ENCODE measurements around the gene PCSK1. TPM values are rescaled to one million over a fixed set of nuclear protein-coding genes. Genes with fewer than 3 reads are reported as not detected.

PCSK1 gene
- total RNA-seq, 1 experiment from 2014 or later = not detected

GRCh38 chr5:96455789-96456188, 22.7 kb upstream of the PCSK1 start:
- Histone ChIP-seq H3K9me3 (ENCODE audit: control insufficient read depth in 1 of 2, insufficient read depth in 1 of 2, low read depth in 1 of 2, low read length in 2 of 2) (no peaks in the 10 kb centered on the region), H3K4me1 (ENCODE audit: control insufficient read depth in 1 of 2, insufficient read depth in 2 of 2, low read length in 2 of 2) (no peaks in the 10 kb centered on the region), H3K79me2 (ENCODE audit: insufficient read depth, low read length) (no peaks in the 10 kb centered on the region), H3K36me3 (ENCODE audit: control insufficient read depth in 1 of 2, insufficient read depth in 2 of 2, low read length in 2 of 2) (no peaks in the 10 kb centered on the region), H2AFZ (ENCODE audit: low read depth, low read length, poor library complexity, severe bottlenecking) (no peak overlapping the region), H3K9ac (ENCODE audit: low read length) (no peak overlapping the region), H3K9me2 (ENCODE audit: insufficient read depth) (no peaks in the 10 kb centered on the region), H4K20me1 (ENCODE audit: insufficient read depth) (no peaks in the 10 kb centered on the region; the same call in 1 of the 2 replicates), H3K27ac (ENCODE audit: low read depth, low read length) (no peak overlapping the region), H3K4me2 (ENCODE audit: low read length) (no peak overlapping the region), H3K27me3 (ENCODE audit: insufficient read depth, low read length) (no peaks in the 10 kb centered on the region), H3K4me3 (replicated peaks in 1 of 2; ENCODE audit: low read depth in 1 of 2, low read length in 2 of 2) (no peak overlapping the region)
- CTCF ChIA-PET = no interaction called here
- BruUV-seq (replicated peaks) = no TSS peak
- DNase-seq (ENCODE audit: low read depth, low spot score) = no peak
- POLR2A ChIA-PET = no interaction called here
- TF ChIP-seq SRF (IDR thresholded peaks at IDR 0.05; ENCODE audit: low read depth) (no peak), ZFX (IDR thresholded peaks at IDR 0.05) (no peak), CEBPB (IDR thresholded peaks at IDR 0.05; ENCODE audit: low read depth) (no peak), RAD21 (IDR thresholded peaks at IDR 0.05; ENCODE audit: low read depth) (no peak)
- no peak for ATAC-seq
- RAD21 ChIA-PET (ENCODE audit: low non-redundant PET in 1 of 2, low total read pairs in 2 of 2, uncharacterized antibody in 2 of 2, unreplicated experiment in 2 of 2) = no interaction called here
- intact Hi-C loops (cut with micrococcal nuclease) = no loop called here

- RAD21 ChIA-PET (ENCODE audit: low non-redundant PET in 1 of 2, low total read pairs in 2 of 2, uncharacterized antibody in 2 of 2, unreplicated experiment in 2 of 2) = no interaction called here
- TF ChIP-seq RAD21 (IDR thresholded peaks at IDR 0.05; ENCODE audit: low read depth) (no peak), SP1 (IDR thresholded peaks at IDR 0.05; ENCODE audit: low read depth) (no peak), EGR1 (IDR thresholded peaks at IDR 0.05; ENCODE audit: low read depth) (no peak), EZH2 (IDR thresholded peaks at IDR 0.05) (no peak), CBX3 (IDR thresholded peaks at IDR 0.05; ENCODE audit: low read depth) (no peak), CEBPB (IDR thresholded peaks at IDR 0.05; ENCODE audit: low read depth) (no peak), TCF7L2 (IDR thresholded peaks at IDR 0.05; ENCODE audit: borderline replicate concordance, extremely low read depth, insufficient read depth, insufficient read length) (no peak), POLR2AphosphoS5 (IDR thresholded peaks at IDR 0.05; ENCODE audit: low read depth, low read length) (no peak), SIN3A (IDR thresholded peaks at IDR 0.05; ENCODE audit: low read depth) (no peak), ZBTB33 (IDR thresholded peaks at IDR 0.05; ENCODE audit: extremely low read depth, insufficient replicate concordance, low read length) (no peak), EZH2phosphoT487 (IDR thresholded peaks at IDR 0.05; ENCODE audit: borderline replicate concordance) (no peak), POLR2A (IDR thresholded peaks at IDR 0.05; ENCODE audit: borderline replicate concordance, extremely low read depth, insufficient read depth, insufficient read length) (no peak), YY1 (IDR thresholded peaks at IDR 0.05; ENCODE audit: extremely low read depth, insufficient replicate concordance, low read depth, low read length) (no peak), CTCF (IDR thresholded peaks at IDR 0.05 in 2 of 3, conservative IDR thresholded peaks at IDR 0.05 in 1 of 3; ENCODE audit: borderline replicate concordance in 1 of 3, insufficient read depth in 1 of 3, low read depth in 2 of 3, low read length in 2 of 3) (no peak), ZNF274 (IDR thresholded peaks at IDR 0.05; ENCODE audit: low read depth, low read length) (no peak)
These were observed 20.3 kb upstream of the PCSK1 start for GRCh38 chr5:96453394-96453793.

More at GRCh38 chr5:96453394-96453793, 20.3 kb upstream of the PCSK1 start:
- Histone ChIP-seq H3K4me2 (ENCODE audit: low read length) (no peak overlapping the region), H3K4me3 (replicated peaks in 1 of 2; ENCODE audit: low read depth in 1 of 2, low read length in 2 of 2) (no peak overlapping the region), H3K9ac (ENCODE audit: low read length) (no peak overlapping the region), H3K36me3 (ENCODE audit: control insufficient read depth in 1 of 2, insufficient read depth in 2 of 2, low read length in 2 of 2) (no peaks in the 10 kb centered on the region), H3K79me2 (ENCODE audit: insufficient read depth, low read length) (no peaks in the 10 kb centered on the region), H3K4me1 (ENCODE audit: control insufficient read depth in 1 of 2, insufficient read depth in 2 of 2, low read length in 2 of 2) (no peaks in the 10 kb centered on the region), H3K27ac (ENCODE audit: low read depth, low read length) (no peak overlapping the region), H4K20me1 (ENCODE audit: insufficient read depth) (no peaks in the 10 kb centered on the region; the same call in 1 of the 2 replicates), H3K9me2 (ENCODE audit: insufficient read depth) (no peaks in the 10 kb centered on the region), H3K9me3 (ENCODE audit: control insufficient read depth in 1 of 2, insufficient read depth in 1 of 2, low read depth in 1 of 2, low read length in 2 of 2) (no peaks in the 10 kb centered on the region), H3K27me3 (ENCODE audit: insufficient read depth, low read length) (peaks cover 8% of the 10 kb centered on the region; the same call in 1 of the 2 replicates), H2AFZ (ENCODE audit: low read depth, low read length, poor library complexity, severe bottlenecking) (no peak overlapping the region)
- intact Hi-C loops (cut with micrococcal nuclease) = no loop called here
- ChIA-PET POLR2A (no interaction called here), CTCF (no interaction called here)
- ATAC-seq (no peak), DNase-seq (ENCODE audit: low read depth, low spot score) (no peak)
- no TSS peak for BruUV-seq (replicated peaks)

Data from HCT116 (cell line).